ENCODE measurements around the gene GIT1.

GRCh38 chr17:29566473-29567303, 22.8 kb downstream of the GIT1 start, which contains the start of gene ABHD15:
- no peak for TF ChIP-seq CTCF (IDR thresholded peaks at IDR 0.05)
- TF ChIP-seq POLR2A (IDR thresholded peaks at IDR 0.05) = peak; percentile 85
- no peak for TF ChIP-seq EP300 (IDR thresholded peaks at IDR 0.05; ENCODE audit: low read depth)

All from transverse colon (tissue), 3 donors.